Endodermal cell (in vitro differentiated cells): Measurements from ENCODE around the gene MRC2. TPM values are rescaled to one million over a fixed set of nuclear protein-coding genes. Genes with fewer than 3 reads are reported as not detected.

Experiments
- DNase-seq: peaks from one replicate; pipeline ENCODE4 v3.0.0-alpha.2; 2017
- H3K27ac ChIP-seq: 2 replicates; pipeline ENCODE4 v1.5.1; 2013; ENCODE audit warnings: mild to moderate bottlenecking, low read depth, low read length, moderate library complexity
- H3K27me3 ChIP-seq: 2 replicates; pipeline ENCODE4 v1.6.1; 2013; ENCODE audit warnings: mild to moderate bottlenecking, low read length, moderate library complexity; ENCODE audit not compliant: insufficient read depth, control insufficient read depth, poor library complexity, severe bottlenecking
- H3K36me3 ChIP-seq: 2 replicates; pipeline ENCODE4 v1.7.0; 2013; ENCODE audit warnings: mild to moderate bottlenecking, low read length, moderate library complexity; ENCODE audit not compliant: control insufficient read depth, insufficient read depth
- H3K4me1 ChIP-seq: one replicate; pipeline ENCODE4 v1.7.0; 2013; ENCODE audit warnings: low read length; ENCODE audit not compliant: control insufficient read depth, insufficient read depth
- H3K4me3 ChIP-seq: 2 replicates; pipeline ENCODE4 v1.5.1; 2013; ENCODE audit warnings: mild to moderate bottlenecking, low read length, moderate library complexity
- H3K9ac ChIP-seq: 2 replicates; pipeline ENCODE4 v1.6.1; 2013; ENCODE audit warnings: mild to moderate bottlenecking, low read length, moderate library complexity; ENCODE audit not compliant: poor library complexity, severe bottlenecking; ENCODE audit errors: extremely low read depth
- H3K9me3 ChIP-seq: 2 replicates; pipeline ENCODE4 v1.6.1; 2013; ENCODE audit warnings: mild to moderate bottlenecking, low read length, moderate library complexity; ENCODE audit not compliant: control insufficient read depth
- H3K27ac Mint-ChIP-seq: 2 replicates; pipeline ENCODE4 v1.8.0; 2020; ENCODE audit warnings: mixed read lengths
- H3K27me3 Mint-ChIP-seq: 2 replicates; pipeline ENCODE4 v1.8.0; 2021; ENCODE audit warnings: mild to moderate bottlenecking, mixed read lengths; ENCODE audit not compliant: insufficient read depth
- H3K36me3 Mint-ChIP-seq: 2 replicates; pipeline ENCODE4 v1.8.0; 2020; ENCODE audit warnings: low read depth, mixed read lengths
- H3K4me1 Mint-ChIP-seq: 2 replicates; pipeline ENCODE4 v1.8.0; 2020; ENCODE audit warnings: mixed read lengths
- H3K4me3 Mint-ChIP-seq: 2 replicates; pipeline ENCODE4 v1.8.0; 2020; ENCODE audit warnings: mild to moderate bottlenecking, moderate library complexity, mixed read lengths
- H3K9me3 Mint-ChIP-seq: 2 replicates; pipeline ENCODE4 v1.8.0; 2020; ENCODE audit warnings: mild to moderate bottlenecking, mixed read lengths
- CTCF ChIP-seq: fragments of 200-600 bp; sonication (generic); conservative IDR thresholded peaks from 2 replicates; pipeline ENCODE4 v1.5.0; 2021; ENCODE audit warnings: antibody characterized with exemption, mild to moderate bottlenecking
- WGBS, 2 experiments: methylation state at CpG; one replicate each; pipeline versions ENCODE4 v1.1.5 to v1.1.7; 2013; ENCODE audit warnings: missing lambda C conversion rate in 2 of 2, mixed read lengths in 1 of 2; ENCODE audit not compliant: insufficient coverage in 1 of 2, insufficient read length in 1 of 2; 5-methylcytosine and 5-hydroxymethylcytosine counted together
- total RNA-seq, 2 donors: library from RNA; stranded (reverse); fragmentation: NEBNext Ultra II Directional in 1 of 2; extraction: Animal tissue kit (Norgen Biotek cat#: 25700) in 1 of 2; gene quantifications; 2 replicates in 1 of 2; 3 replicates in 1 of 2; pipeline ENCODE4 v1.2.1, GENCODE V29; 2021

Gene MRC2
- total RNA-seq, 2 donors from 2014 or later = 103 to 165 TPM

- Mint-ChIP-seq H3K4me3 (peak overlapping the region; percentile 78), H3K27ac (peak overlapping the region; percentile 94), H3K4me1 (peaks cover 24% of the 10 kb centered on the region), H3K36me3 (peaks cover 8% of the 10 kb centered on the region), H3K9me3 (peaks cover 27% of the 10 kb centered on the region), H3K27me3 (peaks cover 31% of the 10 kb centered on the region)
- Histone ChIP-seq H3K9me3 (peaks cover 14% of the 10 kb centered on the region), H3K4me3 (peak overlapping the region; percentile 84), H3K36me3 (no peaks in the 10 kb centered on the region), H3K4me1 (peaks cover 9% of the 10 kb centered on the region), H3K27ac (peak overlapping the region; percentile 51), H3K27me3 (peaks cover 10% of the 10 kb centered on the region), H3K9ac (peak overlapping the region; percentile 47)
- WGBS, 2 experiments = 5 to 13% methylated on average over 10 to 11 of the region's 11 CpGs
- TF ChIP-seq CTCF = no peak
- peak; percentile 82 for DNase-seq
These were observed 77.8 kb downstream of the MRC2 start for GRCh38 chr17:62705156-62705777.

GRCh38 chr17:62705778-62706597, 78.5 kb downstream of the MRC2 start:
- Histone ChIP-seq H3K27ac (peak overlapping the region; percentile 51), H3K27me3 (peaks cover 10% of the 10 kb centered on the region), H3K36me3 (no peaks in the 10 kb centered on the region), H3K4me3 (peak overlapping the region; percentile 84), H3K9me3 (peaks cover 14% of the 10 kb centered on the region), H3K4me1 (peaks cover 9% of the 10 kb centered on the region), H3K9ac (peak overlapping the region; percentile 47)
- peaks cover 31% of the 10 kb centered on the region for H3K27me3 Mint-ChIP-seq
- TF ChIP-seq CTCF = no peak
- DNase-seq = peak; percentile 91
- WGBS, 2 experiments = 15 to 18% methylated on average over 12 to 14 of the region's 14 CpGs
- H3K4me3 Mint-ChIP-seq = peak overlapping the region; percentile 78
- peaks cover 24% of the 10 kb centered on the region for H3K4me1 Mint-ChIP-seq
- H3K27ac Mint-ChIP-seq = peak overlapping the region; percentile 94
- H3K9me3 Mint-ChIP-seq = peaks cover 27% of the 10 kb centered on the region
- peaks cover 8% of the 10 kb centered on the region for H3K36me3 Mint-ChIP-seq

- H3K27ac Mint-ChIP-seq = no peak overlapping the region
- H3K27me3 ChIP-seq = peaks cover 10% of the 10 kb centered on the region
- H3K36me3 Mint-ChIP-seq = peaks cover 8% of the 10 kb centered on the region
- H3K4me3 Mint-ChIP-seq = no peak overlapping the region
- no peak for TF ChIP-seq CTCF
- H3K4me1 ChIP-seq = peaks cover 9% of the 10 kb centered on the region
- WGBS, 2 experiments = 81% methylated on average over 11 to 20 of the region's 20 CpGs
- no peaks in the 10 kb centered on the region for H3K36me3 ChIP-seq
- H3K9me3 Mint-ChIP-seq = peaks cover 27% of the 10 kb centered on the region
- H3K27ac ChIP-seq = no peak overlapping the region
- H3K27me3 Mint-ChIP-seq = peaks cover 27% of the 10 kb centered on the region
- peaks cover 25% of the 10 kb centered on the region for H3K4me1 Mint-ChIP-seq
- no peak overlapping the region for H3K9ac ChIP-seq
- peak; percentile 59 for DNase-seq
- peaks cover 14% of the 10 kb centered on the region for H3K9me3 ChIP-seq
- H3K4me3 ChIP-seq = no peak overlapping the region
These were observed 79.3 kb downstream of the MRC2 start for GRCh38 chr17:62706598-62707424.
